ENCODE results near the gene ARID3A.

- TF ChIP-seq CTCF (IDR thresholded peaks at IDR 0.05) (no peak), EP300 (IDR thresholded peaks at IDR 0.05) (no peak), POLR2A (IDR thresholded peaks at IDR 0.05) (no peak)
Observed at GRCh38 chr19:993831-994393, 68.1 kb downstream of the ARID3A start.
